COLO668 (cell line): Measurements from ENCODE around the gene DNPEP.
A peak's percentile ranks its signal among the peaks of the same experiment; 100 is the strongest.

Experiments
- DNase-seq: peaks from one replicate; lab custom pipeline; 2025; ENCODE audit not compliant: unreplicated experiment; lab: John Stamatoyannopoulos, UW

The DNPEP gene

DNA sequence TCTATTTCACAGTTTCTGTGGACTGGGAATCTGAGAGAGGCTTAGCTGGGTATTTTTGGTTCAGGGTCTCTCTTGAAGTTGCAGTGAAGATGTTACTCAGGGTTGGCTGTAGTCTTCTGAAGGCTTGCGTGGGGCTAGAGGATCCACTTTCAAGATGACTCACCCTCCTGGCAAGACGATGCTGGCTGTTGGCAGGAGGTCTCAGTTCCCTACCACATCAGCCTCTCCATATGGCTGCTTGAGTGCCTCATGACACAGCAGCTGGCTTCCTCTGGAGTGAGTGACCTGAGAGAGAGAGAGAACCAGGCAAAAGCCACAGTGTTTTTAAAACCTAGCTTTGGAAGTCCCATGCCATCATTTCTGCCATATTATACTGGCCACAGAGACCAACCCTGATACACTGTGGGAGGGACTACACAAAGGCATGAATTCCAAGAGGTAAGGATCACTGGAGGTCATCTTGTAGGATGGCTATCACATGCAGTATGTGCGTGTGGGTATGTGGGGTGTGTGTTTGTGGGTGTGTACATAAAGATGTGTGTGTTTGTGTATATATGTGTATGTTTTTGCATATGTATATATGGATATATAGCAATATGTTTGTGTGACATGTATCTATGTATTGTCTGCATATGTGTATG lies 25.1 kb downstream of the DNPEP start:
- DNase-seq: no peak

DNA sequence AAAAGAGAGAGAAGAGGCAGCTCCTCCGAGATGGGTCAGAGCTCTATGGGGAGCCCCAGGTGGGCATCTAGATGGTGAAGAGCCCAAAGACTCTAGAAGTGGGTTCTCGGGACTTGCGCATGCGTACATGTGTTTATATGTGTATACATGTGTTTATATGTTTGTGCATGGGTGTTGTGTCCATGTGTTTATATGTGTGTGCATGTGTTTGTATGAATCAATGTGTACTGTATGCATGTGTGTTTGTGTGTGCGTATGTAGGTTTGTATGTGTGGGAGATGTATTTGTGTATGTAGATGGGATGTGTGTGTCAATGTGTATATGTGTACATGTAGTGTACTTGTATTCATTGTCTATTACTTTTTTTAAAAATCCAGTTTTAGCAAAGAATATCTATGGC lies 25.6 kb downstream of the DNPEP start:
- no peak for DNase-seq

GRCh38 chr2:219358170-219359075 lies 29.3 kb downstream of the DNPEP start:
- no peak for DNase-seq

DNA sequence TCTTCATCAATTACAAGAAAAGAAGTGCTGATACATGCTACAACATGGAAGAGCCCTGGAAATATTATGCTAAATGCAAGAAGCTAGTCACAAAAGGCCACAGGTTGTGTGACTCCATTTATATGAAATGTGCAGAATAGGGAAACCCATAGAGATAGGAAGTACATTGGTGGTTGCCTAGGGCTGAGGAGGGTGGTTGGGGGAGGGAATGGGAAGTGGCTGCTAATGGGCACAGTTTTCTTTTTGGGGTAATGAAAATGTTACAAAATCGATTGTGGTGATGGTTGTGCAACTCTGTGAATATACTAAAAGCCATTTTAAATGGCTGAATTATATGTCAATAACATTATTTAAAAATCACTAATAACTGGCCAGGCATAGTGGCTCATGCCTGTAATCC lies 30.9 kb downstream of the DNPEP start:
- no peak for DNase-seq

DNA sequence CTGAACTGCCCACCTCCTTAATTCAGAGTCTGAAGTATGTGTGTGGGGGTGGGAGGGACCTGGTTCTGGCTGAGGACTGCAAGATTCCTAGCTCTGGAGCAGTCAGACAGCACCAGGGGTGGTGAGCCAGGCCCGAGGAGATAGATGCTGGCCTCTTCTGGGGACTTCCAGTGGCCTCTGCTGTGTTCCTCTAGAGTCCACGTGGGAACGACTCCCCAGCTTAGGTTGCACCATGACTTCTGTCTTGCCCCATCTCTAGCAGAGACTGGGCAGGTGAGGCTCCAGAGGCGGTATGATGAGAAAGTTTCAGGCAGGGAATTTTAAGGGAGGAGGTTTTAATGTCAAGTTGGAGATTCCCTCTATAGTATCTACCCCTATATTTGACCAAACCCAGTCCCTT lies 33.1 kb downstream of the DNPEP start:
- DNase-seq: no peak

- DNase-seq: no peak
Measured at GRCh38 chr2:219353129-219353528, 34.6 kb downstream of the DNPEP start.

DNA sequence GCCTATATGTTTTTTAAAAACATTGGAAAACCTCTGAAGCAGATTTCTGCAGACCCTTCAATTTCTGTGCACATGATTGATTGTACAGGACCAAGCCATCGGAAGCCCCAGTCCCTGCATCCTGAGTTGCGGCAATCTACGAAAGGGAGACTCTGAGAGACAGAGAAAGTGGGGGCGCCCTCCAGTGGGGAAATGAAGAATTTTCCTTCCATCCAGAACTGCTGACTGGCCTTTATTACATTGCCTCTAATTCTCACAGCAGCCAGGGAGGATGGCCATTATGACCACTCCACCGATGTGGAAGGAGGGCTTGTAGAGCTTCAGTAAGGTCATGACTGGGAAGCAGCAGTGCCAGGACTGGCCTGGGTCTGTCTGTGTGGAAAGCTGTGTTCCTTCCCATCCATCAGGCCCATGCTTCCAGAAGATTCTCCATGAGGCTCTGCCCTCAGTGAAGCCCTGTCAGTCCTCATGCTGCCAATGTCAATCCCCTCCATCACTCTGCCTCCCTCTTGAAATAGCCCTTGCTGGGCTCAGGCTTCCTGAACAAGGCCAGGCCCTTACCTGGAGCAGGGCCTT lies 35.2 kb downstream of the DNPEP start:
- DNase-seq: peak; percentile 68

GRCh38 chr2:219350710-219351221 lies 36.9 kb downstream of the DNPEP start:
- DNase-seq: no peak

- no peak for DNase-seq
Measured at GRCh38 chr2:219350215-219350614, 37.5 kb downstream of the DNPEP start.

GRCh38 chr2:219344751-219345430 lies 42.8 kb downstream of the DNPEP start:
- DNase-seq: peak; percentile 46

DNA sequence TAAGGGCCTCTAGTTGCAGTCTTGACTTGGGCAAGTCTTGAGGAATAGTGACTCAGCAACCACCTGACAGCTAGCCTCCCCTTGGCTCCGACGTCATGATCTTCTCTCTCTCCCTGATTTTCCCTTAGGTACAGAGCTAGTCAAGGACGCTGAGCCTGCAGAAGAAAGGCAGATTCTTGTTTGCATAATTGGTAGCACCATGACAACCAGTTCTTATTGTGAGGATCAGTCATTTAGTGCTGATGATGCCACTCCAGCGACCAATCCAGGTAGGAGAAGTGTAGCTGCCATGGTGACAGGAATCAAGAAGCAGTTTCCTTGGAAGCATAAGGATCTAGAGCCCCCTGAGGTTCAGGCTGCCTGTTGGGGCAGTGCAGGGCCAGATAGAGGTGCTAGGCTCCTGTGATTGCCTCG lies 52.3 kb downstream of the DNPEP start:
- DNase-seq: no peak

DNA sequence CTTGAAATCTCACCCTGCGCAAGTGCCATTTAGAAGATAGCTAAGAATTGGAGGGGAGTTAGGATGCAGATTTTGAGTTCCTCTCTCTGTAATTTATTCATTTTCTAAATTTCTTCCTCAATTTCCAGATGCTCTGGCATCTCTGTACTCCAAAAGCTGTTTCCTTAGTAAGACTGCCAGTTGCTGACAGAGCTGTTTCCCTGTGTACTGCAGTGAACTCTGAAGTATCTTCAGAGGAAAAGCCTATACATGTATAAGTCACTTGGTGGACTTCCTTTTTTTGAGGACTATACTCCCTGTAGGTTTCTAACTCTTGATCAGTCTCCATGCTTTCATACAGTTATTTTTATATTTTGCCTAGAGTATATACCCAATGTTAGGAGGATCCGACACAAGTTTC lies 53.6 kb downstream of the DNPEP start:
- DNase-seq: no peak

- DNase-seq: no peak
Measured at GRCh38 chr2:219332542-219332941, 55.2 kb downstream of the DNPEP start, which contains the start of gene RESP18. Gene RESP18 (minus strand): TSS chr2:219332744.

DNA sequence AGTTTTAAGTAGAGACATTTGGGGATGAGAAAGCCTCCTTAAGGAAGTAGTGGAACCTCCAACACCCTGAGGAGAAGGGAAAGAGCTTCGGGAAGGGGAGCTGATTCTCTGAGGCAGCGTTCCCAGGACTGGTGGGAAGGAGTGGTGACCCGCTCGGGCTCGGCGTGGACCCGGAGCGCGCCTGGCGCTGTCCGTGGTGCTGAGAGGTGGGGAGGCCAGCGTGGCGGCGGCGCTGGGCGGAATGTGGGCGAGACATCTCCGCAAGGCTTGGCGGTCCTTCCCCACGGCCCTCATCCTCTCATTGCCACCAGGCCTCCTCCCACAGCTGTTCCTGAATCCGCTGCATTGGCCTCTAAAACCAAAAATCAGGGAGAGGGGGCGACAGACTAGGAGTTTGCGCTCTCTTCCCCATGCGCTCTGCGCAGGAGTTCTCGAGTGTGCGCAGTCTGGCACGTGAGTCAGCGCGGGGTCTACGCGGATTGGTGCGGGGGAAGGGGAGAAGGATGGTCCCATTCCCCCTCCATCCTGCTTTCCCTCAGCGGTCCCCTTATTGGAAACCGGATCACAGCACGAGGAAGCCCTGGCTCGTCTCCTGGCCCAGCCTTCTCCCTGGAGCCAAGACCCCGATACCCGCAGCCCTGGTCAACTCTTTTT lies 56.0 kb downstream of the DNPEP start:
- no peak for DNase-seq

- DNase-seq: peak; percentile 23
Measured at GRCh38 chr2:219327719-219328118, 60.0 kb downstream of the DNPEP start.

DNA sequence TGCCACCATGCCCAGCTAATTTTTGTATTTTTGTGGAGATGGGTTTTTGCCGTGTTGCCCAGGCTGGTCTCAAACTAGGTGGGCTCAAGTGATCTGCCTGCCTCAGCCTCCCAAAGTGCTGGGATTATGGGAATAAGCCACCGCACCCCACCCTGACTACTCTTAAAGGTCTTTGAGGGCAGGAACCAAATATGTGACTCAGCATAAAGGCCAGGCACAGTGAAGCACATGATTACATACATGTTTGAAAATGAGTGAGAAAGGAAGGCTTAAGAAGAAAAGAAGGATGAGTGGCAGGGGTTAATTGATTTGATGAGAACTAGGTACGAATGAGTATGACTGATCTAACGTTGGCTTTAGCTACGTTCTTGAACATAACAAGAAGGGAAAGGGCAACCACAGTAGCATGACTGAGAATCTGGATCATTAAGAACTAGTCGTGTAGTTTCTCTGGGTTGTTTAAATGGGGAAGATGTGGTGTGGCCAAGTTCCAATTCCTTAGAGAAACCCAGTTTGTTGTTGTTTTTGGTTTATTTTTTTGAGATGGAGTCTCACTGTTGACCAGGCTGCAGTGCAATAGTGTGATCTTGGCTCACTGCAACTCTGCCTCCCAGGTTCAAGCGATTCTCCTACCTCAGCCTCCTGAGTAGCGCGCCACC lies 61.9 kb downstream of the DNPEP start:
- DNase-seq: no peak

GRCh38 chr2:219325136-219325535 lies 62.6 kb downstream of the DNPEP start:
- DNase-seq: no peak

GRCh38 chr2:219323434-219323833 lies 64.3 kb downstream of the DNPEP start:
- DNase-seq: no peak
